GM06990 (cell line): ENCODE results near the gene PDE5A.

ENCODE experiments used
- DNase-seq: peaks from one replicate; pipeline ENCODE4 v3.0.0-alpha.2; 2011; ENCODE audit not compliant: insufficient read length; ENCODE audit errors: extremely low read depth
- H3K27me3 ChIP-seq: replicated peaks from 2 replicates; pipeline ENCODE4 v1.6.0; 2011; ENCODE audit warnings: low read length; ENCODE audit not compliant: control insufficient read depth, insufficient read depth
- H3K36me3 ChIP-seq: 2 replicates; pipeline ENCODE4 v1.5.1; 2011; ENCODE audit warnings: low read length; ENCODE audit not compliant: control insufficient read depth, insufficient read depth
- H3K4me3 ChIP-seq: replicated peaks from 2 replicates; pipeline ENCODE4 v1.5.1; 2011; ENCODE audit warnings: low read depth, mild to moderate bottlenecking, control low read depth, low read length
- CTCF ChIP-seq: IDR thresholded peaks from 2 replicates; pipeline ENCODE4 v1.5.1; 2011; ENCODE audit warnings: low read length, control low read depth, mild to moderate bottlenecking, inconsistent platforms; ENCODE audit not compliant: insufficient read depth, poor library complexity, severe bottlenecking

Gene PDE5A

GRCh38 chr4:119627267-119628255, 1.0 kb downstream of the PDE5A start:
- DNase-seq: peak; percentile 62
- Histone ChIP-seq H3K36me3 (no peaks in the 10 kb centered on the region), H3K27me3 (no peaks in the 10 kb centered on the region), H3K4me3 (peak overlapping the region; percentile 68)
- no peak for TF ChIP-seq CTCF

- DNase-seq: no peak
- no peaks in the 10 kb centered on the region for H3K27me3 ChIP-seq
- peak overlapping the region; percentile 53 for H3K4me3 ChIP-seq
- H3K36me3 ChIP-seq: no peaks in the 10 kb centered on the region
- no peak for TF ChIP-seq CTCF
Measured at GRCh38 chr4:119626943-119627266, 1.7 kb downstream of the PDE5A start.

- Histone ChIP-seq H3K4me3 (no peak overlapping the region), H3K27me3 (no peaks in the 10 kb centered on the region), H3K36me3 (no peaks in the 10 kb centered on the region)
- no peak for DNase-seq
- no peak for TF ChIP-seq CTCF
Measured at GRCh38 chr4:119626420-119626819, 2.2 kb downstream of the PDE5A start.

GRCh38 chr4:119625761-119626160, 2.8 kb downstream of the PDE5A start:
- TF ChIP-seq CTCF: no peak
- no peak overlapping the region for H3K4me3 ChIP-seq

GRCh38 chr4:119624356-119624755, 4.2 kb downstream of the PDE5A start:
- TF ChIP-seq CTCF: no peak
- DNase-seq: no peak
- H3K4me3 ChIP-seq: no peak overlapping the region

More at GRCh38 chr4:119625761-119626160, 2.8 kb downstream of the PDE5A start:
- no peaks in the 10 kb centered on the region for H3K36me3 ChIP-seq
- no peak for DNase-seq
- no peaks in the 10 kb centered on the region for H3K27me3 ChIP-seq

GRCh38 chr4:119623025-119623424, 5.6 kb downstream of the PDE5A start:
- TF ChIP-seq CTCF: no peak
- Histone ChIP-seq H3K4me3 (no peak overlapping the region), H3K36me3 (no peaks in the 10 kb centered on the region), H3K27me3 (no peaks in the 10 kb centered on the region)
- DNase-seq: no peak

More at GRCh38 chr4:119624356-119624755, 4.2 kb downstream of the PDE5A start:
- H3K36me3 ChIP-seq: no peaks in the 10 kb centered on the region
- H3K27me3 ChIP-seq: no peaks in the 10 kb centered on the region
